CD4-positive, alpha-beta T cell treated with Interleukin-21 for 1 hour (primary cell): ENCODE data around the gene FBXW7.

Experiments used
- DNase-seq: peaks from one replicate; pipeline ENCODE4 v3.0.0-alpha.2; 2020

Gene FBXW7

GRCh38 chr4:152540941-152541340 is 5.0 kb upstream of the FBXW7 start:
- no peak for DNase-seq

- no peak for DNase-seq
Observed at GRCh38 chr4:152540293-152540674, 4.4 kb upstream of the FBXW7 start.

- DNase-seq, result no peak
Observed at GRCh38 chr4:152539556-152540292, 3.8 kb upstream of the FBXW7 start.

- DNase-seq, result no peak
Observed at GRCh38 chr4:152537881-152538280, 2.0 kb upstream of the FBXW7 start.

- peak; percentile 84 for DNase-seq
Observed at GRCh38 chr4:152536545-152537182, 772 bp upstream of the FBXW7 start.

GRCh38 chr4:152535360-152535902 is 461 bp downstream of the FBXW7 start:
- DNase-seq, result peak; percentile 35

- peak; percentile 55 for DNase-seq
Observed at GRCh38 chr4:152534541-152535359, 1.1 kb downstream of the FBXW7 start.

- DNase-seq, result no peak
Observed at GRCh38 chr4:152531479-152531878, 4.4 kb downstream of the FBXW7 start.

GRCh38 chr4:152530600-152530999 is 5.3 kb downstream of the FBXW7 start:
- DNase-seq, result no peak

GRCh38 chr4:152529880-152530279 is 6.0 kb downstream of the FBXW7 start:
- no peak for DNase-seq

- no peak for DNase-seq
Observed at GRCh38 chr4:152528060-152528459, 7.8 kb downstream of the FBXW7 start.

GRCh38 chr4:152525878-152526277 is 10.0 kb downstream of the FBXW7 start:
- no peak for DNase-seq

GRCh38 chr4:152524427-152524826 is 11.5 kb downstream of the FBXW7 start:
- DNase-seq, result peak; percentile 36

GRCh38 chr4:152523731-152524130 is 12.2 kb downstream of the FBXW7 start:
- no peak for DNase-seq

GRCh38 chr4:152522754-152523153 is 13.1 kb downstream of the FBXW7 start:
- DNase-seq, result no peak

GRCh38 chr4:152522245-152522644 is 13.6 kb downstream of the FBXW7 start:
- no peak for DNase-seq

GRCh38 chr4:152516156-152516555 is 19.7 kb downstream of the FBXW7 start:
- no peak for DNase-seq

GRCh38 chr4:152515678-152516077 is 20.2 kb downstream of the FBXW7 start:
- no peak for DNase-seq

- DNase-seq, result no peak
Observed at GRCh38 chr4:152514356-152514755, 21.5 kb downstream of the FBXW7 start.

GRCh38 chr4:152513078-152513477 is 22.8 kb downstream of the FBXW7 start:
- no peak for DNase-seq

GRCh38 chr4:152512483-152512882 is 23.4 kb downstream of the FBXW7 start:
- DNase-seq, result no peak

GRCh38 chr4:152510349-152511147 is 25.3 kb downstream of the FBXW7 start:
- DNase-seq, result peak; percentile 13
